ENCODE data around the gene PTPRF.

PTPRF gene

DNA sequence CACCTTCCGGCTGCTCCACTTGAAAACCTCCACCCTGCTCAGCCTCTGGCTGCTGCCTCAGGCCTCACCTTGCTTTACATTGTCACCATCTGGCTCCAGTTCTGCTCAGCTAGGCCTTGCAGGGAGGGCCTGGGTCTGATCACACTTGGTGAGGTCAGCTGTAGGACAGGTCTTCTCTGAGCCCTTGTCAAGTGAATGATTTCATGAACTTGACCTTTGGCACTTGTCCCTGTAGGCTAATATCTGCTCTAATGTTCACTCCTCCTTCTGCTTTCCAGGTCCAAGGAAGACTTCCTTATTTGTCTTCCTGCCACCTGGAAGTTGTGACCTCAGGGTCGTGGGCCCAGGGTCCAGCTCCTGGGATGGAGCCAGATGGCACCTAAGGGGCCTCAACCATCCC, 41.4 kb downstream of the PTPRF start:
- in situ Hi-C loops (cut with MboI; ENCODE audit: low sequenced_read_pairs): no loop called here

DNA sequence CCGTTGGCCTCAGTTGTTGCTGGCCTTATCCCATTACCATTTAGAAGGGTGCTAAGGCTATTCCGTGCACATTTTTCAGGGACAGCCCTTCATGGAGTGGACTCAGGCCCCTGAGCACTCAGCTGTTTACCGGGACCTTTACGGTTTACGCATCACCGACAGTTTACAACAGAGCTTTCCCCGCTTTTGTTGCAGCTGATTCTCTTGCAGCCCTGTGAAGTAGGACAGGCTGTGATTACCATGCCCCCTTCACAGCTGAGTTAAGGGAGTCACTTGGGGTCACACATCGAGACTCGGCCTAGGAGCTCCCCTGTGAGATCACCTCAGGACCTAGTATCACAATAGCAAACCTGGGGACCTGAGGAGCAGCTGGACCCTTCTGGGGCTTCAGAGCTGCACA, 41.9 kb downstream of the PTPRF start:
- in situ Hi-C loops (cut with MboI; ENCODE audit: low sequenced_read_pairs): no loop called here

DNA sequence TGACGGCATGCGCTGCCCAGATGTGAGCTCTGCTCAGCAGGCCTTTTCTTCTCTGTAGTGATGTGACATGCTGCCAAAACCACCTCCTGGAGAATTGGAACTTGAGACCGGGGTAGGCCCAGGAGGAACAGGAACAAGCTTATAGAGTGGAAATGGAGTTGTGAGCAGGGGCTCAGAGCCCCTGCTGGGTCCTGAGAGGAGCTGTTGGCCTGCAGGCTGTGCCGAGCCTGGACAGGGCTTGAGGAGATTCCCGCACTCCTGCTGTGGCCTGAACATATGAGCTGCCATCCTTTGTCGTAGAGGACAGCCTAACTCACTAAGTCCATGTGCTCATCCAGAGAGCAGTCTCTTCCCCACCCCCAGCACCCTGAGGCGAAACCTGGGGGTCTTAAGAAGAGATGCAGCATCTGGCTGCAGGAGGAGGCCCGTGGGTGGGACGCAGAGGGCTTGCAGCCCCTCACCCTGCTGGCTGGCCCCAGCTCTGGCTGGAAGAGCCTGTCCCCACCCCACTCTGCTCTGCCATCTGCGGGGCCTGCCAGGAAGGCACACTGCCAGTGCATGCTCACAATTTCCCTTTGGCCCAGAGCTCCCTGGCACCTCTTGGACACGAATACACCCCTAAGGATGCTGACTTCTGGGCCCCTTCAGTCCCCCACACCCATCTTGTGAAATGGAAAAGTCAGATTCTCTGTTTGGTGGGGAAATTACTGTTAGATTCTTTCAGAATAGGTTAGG, 42.5 kb downstream of the PTPRF start:
- in situ Hi-C loops (cut with MboI; ENCODE audit: low sequenced_read_pairs): no loop called here

DNA sequence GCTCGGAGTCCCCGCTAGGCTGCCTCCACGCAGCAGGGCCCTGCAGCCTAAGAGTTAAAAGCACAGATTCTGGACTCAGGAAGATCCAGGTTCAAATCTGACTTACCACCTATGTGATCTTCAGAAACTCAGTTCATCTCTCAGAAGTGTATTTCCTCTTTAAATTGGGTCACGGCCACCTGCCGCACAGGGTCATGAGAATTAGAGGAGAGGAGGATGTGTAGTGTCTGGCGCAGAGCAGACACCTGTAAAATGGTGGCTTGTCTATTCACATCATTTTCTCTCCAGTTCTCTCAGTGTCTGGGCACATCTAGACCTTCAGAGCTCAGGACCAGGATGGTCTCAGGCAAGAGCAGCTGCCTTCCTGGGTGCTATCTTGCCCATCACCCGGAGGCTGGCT, 45.8 kb downstream of the PTPRF start:
- in situ Hi-C loops (cut with MboI; ENCODE audit: low sequenced_read_pairs): no loop called here

DNA sequence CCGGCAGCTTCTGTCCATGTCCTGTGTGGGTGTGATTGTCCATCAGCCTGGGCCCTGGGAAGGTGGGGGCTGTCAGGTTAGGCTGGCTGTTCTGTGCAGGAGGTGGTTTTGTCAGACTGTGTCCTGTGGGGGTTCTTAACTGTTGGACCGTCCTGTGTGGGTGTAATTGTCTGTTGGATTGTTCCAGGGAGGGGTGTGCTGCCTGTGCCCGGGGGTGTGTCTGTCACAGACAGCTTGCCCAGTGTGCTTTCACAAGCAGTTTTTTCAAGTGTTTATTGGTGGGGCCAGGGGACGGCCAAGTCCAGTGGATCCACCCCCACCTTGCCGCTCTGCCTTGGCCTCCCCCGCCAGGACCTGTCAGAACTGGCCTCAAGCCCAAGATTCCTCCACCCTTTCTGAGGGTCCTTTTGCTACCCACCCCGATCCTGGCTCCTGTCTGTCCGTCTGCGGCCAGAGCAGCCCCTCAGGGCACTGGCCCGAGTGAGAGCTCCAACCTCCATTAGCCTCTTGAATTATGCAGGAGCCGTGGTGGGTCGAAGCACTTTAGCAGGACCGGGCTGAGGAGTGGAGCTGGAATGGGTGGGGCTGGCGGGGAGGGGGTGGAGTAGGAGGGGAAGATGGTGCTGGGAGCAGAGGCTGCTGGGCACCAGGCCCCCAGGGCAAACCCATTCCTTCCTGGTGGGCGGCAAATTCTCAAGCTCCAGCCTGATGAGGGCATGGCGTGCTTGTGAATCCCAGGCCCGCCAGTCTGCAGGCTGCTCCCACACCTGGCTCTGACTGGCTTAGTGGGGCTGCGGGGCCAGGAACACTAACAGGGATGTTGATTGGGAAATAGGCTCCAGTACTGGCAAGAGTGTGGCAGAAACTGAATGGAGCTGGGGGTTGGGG, 47.2 kb downstream of the PTPRF start:
- in situ Hi-C loops (cut with MboI; ENCODE audit: low sequenced_read_pairs): no loop called here

DNA sequence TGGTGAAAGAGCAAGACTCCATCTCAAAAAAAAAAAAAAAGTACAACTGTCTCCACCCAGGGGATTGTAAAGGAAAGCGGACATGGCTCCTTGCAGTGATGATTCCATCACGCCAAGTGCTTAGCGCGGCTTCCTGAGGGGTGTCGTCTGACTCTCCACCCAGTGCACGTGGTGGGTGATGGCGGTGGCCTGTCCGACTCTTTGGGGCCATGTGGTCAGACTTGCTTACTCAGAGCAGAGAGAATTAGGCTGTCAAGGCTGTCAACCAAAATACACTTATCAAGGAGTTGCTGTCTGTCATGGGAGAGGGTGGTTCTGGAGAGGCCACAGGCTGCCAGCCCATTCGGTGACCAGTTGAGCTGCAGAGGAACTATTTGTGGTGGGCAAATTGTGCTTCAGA, 49.4 kb downstream of the PTPRF start:
- in situ Hi-C loops (cut with MboI; ENCODE audit: low sequenced_read_pairs): no loop called here

DNA sequence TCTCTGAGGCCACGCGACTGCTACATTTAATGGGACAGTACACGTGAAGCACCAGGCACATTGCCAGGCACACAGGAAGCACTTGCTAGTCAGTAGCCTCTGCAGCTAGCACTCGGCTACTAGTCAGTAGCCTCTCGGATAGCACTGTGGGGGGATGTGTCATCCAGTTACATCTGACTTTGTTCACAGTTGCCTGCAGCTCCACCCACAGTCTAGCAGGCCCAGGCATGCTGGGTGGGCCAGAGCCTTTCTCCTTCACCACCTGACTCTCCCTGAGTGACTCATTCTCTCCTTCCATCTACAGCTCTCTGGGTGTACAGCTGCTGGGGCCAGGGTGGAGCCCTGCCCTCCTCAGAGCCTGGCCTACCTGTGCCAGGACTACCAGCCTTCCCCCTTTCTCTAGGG, 51.5 kb downstream of the PTPRF start:
- in situ Hi-C loops (cut with MboI; ENCODE audit: low sequenced_read_pairs): no loop called here

DNA sequence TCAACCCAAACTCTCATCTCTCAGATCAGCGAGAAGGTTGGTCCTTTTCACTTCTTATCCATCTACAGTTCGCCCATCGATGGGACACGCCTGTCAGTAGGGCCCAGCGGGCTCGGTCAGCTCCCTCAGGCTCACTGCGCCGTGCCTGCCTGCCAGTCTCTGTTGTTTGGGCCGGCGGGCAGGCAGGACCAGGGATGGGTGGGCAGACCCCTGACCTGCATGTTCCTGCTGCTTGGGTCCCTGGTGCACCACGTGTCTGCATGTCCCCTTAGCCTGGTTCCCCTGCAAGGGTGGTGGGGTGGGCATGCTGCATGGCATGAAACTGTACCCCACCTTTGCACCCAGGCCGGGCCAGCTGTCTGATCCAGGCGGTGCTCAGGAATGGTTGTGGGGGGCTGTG, 52.4 kb downstream of the PTPRF start:
- in situ Hi-C loops (cut with MboI; ENCODE audit: low sequenced_read_pairs): no loop called here

DNA sequence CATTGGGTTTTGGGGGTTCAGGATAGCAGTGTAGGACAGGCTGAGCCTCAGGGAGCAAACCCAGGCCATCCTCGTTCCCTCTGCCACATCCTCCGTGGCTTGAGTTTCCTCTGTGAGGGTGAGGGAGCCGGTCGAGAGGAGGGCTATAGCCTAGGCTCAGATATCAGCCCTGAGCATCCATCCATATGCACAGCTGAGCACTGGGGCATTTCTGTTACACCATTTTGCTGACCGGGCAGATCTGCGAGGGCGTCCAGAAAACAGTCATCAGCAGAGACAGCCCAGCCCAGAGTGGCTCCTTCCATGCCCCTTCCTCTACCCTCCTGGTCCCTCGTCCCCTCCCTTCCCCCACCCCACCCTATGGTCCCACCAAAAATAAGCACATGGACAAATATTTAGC, 53.5 kb downstream of the PTPRF start:
- in situ Hi-C loops (cut with MboI; ENCODE audit: low sequenced_read_pairs): no loop called here

DNA sequence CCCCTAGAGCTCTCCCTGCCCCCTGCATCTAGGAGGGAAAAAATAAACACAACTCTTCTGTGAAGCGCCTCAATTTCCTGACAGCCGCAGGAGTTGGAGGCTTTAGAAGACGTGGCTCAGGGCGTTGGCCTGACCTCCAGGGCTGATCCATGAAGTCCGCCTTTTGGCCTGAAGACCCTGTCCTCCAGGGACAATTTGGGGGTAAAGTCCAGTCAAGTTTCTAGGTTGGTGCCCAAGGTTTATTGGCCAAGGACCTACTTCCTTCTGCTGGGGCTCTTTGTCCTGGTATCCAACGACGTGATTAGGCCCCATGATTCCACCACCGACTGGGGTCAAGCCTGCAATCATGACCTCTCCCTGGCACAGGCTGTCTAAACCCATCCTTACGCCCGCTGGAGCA, 54.9 kb downstream of the PTPRF start:
- in situ Hi-C loops (cut with MboI; ENCODE audit: low sequenced_read_pairs): no loop called here

DNA sequence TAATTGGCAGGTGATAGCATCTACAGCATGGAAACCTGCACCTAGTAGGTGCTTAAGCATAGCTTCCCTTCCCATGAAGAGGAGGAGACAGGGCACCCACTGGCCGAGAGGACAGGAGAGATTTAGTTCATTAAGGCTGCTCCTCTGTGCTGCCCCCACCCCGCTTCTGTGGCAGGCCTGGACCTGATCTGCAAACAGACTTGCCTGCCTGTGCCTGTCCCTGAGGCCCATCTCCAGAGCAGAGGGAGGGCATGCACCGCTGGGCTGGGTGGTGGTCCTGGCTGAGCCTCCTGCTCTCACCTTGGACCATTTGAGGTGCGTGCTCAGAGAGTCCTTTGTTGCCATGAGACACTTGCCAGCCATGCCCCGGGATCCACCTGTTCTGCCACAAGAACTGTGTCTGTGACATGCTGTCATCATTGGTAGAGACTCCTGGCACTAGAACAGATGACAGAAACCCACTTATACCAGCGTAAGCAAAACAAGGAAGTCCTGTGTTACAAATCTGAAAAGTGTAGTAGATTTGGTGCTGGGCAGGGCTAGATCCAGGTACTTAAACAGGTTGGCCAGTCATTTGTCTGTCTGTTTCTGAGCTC, 55.6 kb downstream of the PTPRF start:
- in situ Hi-C loops (cut with MboI; ENCODE audit: low sequenced_read_pairs): no loop called here

DNA sequence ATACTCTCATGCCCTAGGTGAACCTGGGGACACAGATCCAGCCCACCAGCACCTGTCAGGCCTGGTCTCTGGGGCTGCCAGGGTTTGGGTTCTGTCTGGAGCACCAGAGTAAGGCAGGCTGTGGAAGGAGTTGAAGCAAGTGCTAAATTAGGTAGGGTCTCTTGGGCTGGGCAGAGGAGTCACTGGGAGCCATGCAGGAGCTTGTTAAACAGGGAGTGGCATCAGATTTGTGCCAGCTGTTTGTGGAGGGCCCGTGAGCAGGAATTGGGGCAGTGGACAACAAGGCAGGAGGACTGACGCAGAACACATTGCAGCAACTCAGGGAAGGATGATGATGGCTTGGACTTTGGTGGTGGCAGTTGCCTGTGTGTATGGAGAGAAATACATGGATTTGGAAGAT, 56.3 kb downstream of the PTPRF start:
- in situ Hi-C loops (cut with MboI; ENCODE audit: low sequenced_read_pairs): no loop called here

DNA sequence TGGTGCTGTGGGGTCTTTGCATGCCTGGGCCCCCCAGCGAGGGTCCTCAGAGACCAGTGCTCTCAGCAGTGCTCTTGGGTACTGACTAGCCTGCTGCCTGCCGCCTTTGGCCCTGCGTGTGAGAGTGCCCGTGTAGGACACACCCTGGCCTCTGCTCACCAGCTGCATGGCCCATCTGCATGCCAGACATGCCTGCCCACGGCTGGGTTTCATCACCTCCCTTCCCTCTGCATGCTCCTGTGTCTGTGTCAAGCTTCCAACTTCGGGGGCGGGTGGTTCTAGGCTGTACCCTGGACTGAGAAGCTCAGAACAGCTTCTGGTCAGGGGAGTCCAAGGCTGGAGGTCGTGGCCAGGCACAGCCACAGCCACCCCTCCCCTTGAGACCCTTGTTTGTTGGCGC, 56.9 kb downstream of the PTPRF start:
- in situ Hi-C loops (cut with MboI; ENCODE audit: low sequenced_read_pairs): no loop called here

DNA sequence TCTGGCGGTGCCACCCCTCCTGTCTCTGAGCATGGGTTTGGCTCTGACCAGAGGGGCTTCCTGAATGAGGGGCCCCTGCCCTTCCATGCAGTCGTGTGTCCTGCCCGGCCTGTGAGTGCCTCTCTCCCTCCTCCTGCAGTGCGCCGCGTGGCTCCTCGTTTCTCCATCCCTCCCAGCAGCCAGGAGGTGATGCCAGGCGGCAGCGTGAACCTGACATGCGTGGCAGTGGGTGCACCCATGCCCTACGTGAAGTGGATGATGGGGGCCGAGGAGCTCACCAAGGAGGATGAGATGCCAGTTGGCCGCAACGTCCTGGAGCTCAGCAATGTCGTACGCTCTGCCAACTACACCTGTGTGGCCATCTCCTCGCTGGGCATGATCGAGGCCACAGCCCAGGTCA, 57.9 kb downstream of the PTPRF start:
- in situ Hi-C loops (cut with MboI; ENCODE audit: low sequenced_read_pairs): no loop called here

DNA sequence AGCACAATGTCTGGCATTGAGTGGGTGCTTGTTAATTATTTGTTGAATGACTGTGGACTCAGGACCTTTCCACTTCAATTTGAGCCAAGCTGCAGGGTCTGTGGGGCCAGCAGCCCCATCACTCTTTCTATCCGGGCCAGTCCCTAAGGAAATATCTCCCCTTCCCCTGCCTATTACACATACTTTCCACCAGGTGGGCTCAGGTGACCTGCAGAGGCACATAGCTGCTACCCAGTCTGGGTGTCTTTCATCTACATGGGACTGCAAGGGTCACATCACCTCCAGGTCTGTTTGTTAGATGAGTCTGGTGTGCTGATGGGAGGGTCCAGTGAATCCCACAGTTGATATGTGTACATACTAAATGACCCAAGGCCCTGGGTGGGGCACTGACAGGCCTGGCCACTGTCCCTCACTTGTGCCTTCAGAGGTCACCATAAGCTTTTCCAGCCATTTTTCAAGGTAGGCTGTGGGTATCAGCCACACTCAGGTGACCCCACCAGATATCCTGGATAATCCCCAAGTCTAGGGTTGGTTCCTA, 59.8 kb downstream of the PTPRF start:
- in situ Hi-C loops (cut with MboI; ENCODE audit: low sequenced_read_pairs): no loop called here

DNA sequence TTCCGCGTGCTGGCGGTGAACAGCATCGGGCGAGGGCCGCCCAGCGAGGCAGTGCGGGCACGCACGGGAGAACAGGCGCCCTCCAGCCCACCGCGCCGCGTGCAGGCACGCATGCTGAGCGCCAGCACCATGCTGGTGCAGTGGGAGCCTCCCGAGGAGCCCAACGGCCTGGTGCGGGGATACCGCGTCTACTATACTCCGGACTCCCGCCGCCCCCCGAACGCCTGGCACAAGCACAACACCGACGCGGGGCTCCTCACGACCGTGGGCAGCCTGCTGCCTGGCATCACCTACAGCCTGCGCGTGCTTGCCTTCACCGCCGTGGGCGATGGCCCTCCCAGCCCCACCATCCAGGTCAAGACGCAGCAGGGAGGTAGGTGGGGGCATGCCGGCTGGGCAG, 60.5 kb downstream of the PTPRF start:
- in situ Hi-C loops (cut with MboI; ENCODE audit: low sequenced_read_pairs): no loop called here

DNA sequence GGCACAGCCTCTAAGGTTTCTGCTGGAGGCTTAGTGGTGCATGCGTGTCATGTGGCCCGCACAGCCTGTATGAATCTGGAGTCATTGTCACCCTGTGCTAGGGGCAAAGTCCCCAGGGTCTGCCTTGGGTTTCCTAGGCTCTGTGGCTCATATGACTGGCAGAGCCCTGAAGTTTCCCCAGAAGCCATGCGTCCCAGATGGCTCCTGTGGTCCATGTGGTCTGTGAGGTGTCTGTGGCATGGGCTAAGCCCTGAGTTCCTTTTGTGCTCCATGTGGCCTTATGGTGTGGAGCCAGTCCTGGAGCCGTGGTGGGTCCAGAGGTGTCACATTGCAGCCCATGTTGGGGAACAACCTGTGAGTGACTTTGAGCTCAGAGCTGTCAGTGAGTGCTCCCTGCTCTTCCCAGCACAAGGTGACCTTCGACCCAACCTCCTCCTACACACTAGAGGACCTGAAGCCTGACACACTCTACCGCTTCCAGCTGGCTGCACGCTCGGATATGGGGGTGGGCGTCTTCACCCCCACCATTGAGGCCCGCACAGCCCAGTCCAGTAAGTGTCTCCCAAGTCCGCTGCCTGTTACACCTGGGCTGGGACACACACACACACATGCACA, 61.5 kb downstream of the PTPRF start:
- in situ Hi-C loops (cut with MboI; ENCODE audit: low sequenced_read_pairs): no loop called here

DNA sequence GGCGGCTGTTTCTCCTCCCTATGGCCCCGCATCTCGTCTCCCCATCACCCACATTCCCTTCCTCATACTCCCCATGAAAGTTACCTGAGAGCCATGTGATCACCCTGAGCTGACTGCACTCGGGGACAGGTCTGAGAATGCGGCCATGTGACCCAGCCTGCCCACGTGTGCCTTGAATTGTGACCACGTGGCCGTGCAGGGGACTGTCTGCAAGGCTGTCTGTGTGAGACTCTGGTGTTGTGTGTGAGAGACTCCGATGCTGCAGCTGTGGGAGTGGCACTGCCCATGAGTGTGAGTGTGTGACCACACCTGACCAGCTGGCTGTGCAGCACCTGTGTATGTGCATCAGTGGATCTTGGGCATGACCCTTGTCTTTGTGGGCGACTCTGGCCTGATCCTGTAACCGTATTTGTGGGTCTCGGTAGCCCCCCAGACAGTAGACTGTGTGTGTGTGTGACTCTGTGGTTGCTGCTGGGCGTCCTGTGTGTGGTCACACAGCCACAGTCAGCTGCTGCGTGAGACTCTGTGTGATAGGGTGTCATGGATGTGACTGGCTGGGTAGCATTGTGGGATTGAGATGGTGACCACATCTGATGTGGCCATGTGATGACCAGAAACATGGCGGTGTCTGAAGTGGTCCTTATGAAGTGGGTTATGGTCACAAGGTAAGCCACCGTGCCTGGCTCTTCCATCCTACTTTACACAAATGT, 62.4 kb downstream of the PTPRF start:
- in situ Hi-C loops (cut with MboI; ENCODE audit: low sequenced_read_pairs): no loop called here

DNA sequence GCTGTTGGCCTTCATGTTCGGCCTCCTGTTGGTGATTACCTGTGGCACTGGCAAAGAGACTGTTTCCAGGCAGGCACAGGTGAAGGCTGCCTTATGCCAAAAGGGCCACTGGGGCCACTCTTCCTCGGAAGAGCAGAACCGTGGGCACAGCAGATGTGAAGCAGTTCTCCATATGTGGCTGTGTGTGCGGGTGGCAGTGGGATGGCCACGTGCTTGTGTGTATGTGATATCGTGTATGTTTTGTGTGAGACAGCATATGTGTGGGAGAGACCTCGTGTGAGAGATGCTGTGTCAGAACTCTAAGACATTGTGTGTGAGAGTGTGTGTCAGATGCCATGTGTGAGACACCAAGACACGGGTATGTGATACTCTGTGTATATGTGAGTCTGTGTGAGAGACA, 65.9 kb downstream of the PTPRF start:
- in situ Hi-C loops (cut with MboI; ENCODE audit: low sequenced_read_pairs): no loop called here

DNA sequence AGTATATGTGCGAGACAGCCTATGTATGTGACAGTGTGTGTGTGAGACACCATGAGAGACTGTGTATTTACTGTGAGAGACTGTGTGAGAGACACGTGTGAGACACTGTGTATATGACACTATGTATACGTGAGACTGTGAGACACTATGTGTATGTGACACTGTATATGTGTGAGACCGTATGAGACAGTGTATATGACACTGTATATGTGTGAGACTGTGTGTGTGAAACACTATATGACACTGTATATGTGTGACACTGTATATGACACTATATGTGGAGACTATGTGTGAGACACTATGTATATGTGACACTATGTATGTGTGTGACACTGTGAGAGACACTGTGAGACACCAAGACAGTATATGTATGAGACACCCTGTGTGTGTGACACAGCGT, 66.3 kb downstream of the PTPRF start:
- in situ Hi-C loops (cut with MboI; ENCODE audit: low sequenced_read_pairs): no loop called here

DNA sequence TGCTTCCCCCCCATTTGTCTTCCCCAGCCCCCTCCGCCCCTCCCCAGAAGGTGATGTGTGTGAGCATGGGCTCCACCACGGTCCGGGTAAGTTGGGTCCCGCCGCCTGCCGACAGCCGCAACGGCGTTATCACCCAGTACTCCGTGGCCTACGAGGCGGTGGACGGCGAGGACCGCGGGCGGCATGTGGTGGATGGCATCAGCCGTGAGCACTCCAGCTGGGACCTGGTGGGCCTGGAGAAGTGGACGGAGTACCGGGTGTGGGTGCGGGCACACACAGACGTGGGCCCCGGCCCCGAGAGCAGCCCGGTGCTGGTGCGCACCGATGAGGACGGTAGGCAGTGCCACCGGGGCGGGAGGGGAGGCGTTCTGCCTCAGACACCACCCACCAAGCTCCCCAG, 67.0 kb downstream of the PTPRF start:
- in situ Hi-C loops (cut with MboI; ENCODE audit: low sequenced_read_pairs): no loop called here
